Measurements from ENCODE around the gene DYNC1H1.
"Not testable (repeated sequence)": the region's sequence is repeated elsewhere in the genome, so short reads cannot be mapped to it uniquely, and the experiment has no call there.

DYNC1H1 gene

DNA sequence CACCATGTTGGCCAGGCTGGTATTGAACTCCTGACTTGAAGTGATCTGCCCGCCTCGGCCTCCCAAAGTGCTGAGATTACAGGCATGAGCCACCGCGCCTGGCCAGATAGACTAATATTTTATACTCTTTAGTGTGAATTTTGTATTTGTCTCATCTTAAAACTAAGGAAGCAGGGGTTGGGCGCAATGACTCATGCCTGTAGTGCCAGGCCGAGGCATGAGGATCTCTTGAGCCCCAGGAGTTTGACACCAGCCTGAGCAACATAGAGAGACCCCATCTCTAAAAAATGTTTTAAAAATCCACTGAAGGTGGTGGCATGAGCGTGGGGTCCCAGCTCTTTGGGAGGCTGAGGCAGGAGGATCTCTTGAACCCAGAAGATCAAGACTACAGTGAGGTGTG, 9.0 kb downstream of the DYNC1H1 start:
- DNase-seq (ENCODE audit: low spot score), result no peak
- TF ChIP-seq, protein P1, sequence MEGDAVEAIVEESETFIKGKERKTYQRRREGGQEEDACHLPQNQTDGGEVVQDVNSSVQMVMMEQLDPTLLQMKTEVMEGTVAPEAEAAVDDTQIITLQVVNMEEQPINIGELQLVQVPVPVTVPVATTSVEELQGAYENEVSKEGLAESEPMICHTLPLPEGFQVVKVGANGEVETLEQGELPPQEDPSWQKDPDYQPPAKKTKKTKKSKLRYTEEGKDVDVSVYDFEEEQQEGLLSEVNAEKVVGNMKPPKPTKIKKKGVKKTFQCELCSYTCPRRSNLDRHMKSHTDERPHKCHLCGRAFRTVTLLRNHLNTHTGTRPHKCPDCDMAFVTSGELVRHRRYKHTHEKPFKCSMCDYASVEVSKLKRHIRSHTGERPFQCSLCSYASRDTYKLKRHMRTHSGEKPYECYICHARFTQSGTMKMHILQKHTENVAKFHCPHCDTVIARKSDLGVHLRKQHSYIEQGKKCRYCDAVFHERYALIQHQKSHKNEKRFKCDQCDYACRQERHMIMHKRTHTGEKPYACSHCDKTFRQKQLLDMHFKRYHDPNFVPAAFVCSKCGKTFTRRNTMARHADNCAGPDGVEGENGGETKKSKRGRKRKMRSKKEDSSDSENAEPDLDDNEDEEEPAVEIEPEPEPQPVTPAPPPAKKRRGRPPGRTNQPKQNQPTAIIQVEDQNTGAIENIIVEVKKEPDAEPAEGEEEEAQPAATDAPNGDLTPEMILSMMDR (IDR thresholded peaks at IDR 0.05; ENCODE audit: extremely low read depth, missing control alignments), result no peak

DNA sequence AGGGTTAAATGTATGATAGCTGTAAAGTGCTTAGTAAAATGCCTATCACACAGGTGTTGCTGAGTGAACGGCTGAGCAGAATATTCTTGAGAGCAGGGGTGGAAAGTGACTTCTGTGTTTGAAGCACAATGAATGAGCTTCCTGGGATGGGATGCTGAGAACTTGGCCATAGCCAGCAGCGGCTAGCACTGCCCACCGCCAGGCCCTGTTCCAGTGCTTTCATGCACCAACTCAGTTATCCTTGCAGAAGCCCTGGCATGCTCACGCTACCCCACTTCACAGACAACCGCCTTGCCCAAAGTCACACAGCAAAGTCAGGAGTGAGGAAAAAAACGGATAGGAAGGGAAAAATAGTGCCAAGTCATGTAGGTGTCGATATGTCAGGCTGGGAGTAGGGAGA, 10.9 kb downstream of the DYNC1H1 start:
- DNase-seq (ENCODE audit: low spot score), result no peak
- TF ChIP-seq, protein P1 (IDR thresholded peaks at IDR 0.05; ENCODE audit: extremely low read depth, missing control alignments), result no peak

DNA sequence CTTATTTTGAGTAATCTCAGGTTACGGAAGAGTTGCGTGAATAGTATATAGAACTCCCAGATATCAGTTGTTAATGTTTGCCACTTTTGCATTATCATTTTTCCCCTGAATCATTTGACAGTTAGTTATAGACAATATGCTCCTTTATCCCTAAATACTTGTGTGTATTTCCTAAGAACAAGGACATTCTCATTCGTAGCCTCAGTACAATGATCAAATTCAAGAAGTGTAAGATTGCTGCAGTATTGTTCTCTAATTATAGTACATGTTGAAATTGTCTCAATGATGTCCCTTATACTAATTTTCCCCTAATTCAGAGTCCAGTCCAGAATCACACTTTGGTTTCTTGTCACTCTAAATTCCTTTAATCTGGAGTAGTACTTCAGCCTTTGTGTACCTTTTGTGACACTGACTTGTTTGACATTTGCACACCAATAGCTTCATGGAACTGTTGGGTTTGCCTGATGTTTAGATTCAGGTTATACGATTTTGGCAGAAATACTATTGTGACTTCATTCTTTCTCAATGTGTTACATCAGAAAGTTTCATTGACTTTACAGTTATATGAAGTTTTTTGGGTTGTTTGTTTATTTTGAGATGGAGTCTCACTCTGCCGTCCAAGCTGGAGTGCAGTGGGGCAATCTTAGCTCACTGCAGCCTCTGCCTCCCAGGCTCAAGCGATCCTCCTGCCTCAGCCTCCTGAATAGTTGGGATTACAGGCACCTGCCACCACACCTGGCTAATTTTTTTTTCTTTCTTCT, 13.1 kb downstream of the DYNC1H1 start:
- TF ChIP-seq, protein P1 (IDR thresholded peaks at IDR 0.05; ENCODE audit: extremely low read depth, missing control alignments), result no peak
- no peak for DNase-seq (ENCODE audit: low spot score)

DNA sequence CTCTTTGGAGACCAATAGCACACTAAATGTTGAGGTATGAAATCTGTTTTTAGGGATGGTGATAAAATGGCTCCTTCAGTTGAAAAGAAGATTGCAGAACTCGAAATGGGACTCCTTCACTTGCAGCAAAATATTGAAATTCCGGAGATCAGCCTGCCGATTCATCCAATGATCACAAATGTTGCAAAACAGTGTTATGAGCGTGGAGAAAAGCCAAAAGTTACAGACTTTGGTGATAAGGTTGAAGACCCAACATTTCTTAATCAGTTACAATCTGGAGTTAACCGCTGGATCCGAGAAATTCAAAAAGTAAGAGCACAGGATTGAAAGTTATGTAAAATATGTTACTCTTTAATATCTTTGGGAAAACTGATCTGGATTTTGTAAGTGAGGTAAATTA, 15.3 kb downstream of the DYNC1H1 start:
- DNase-seq (ENCODE audit: low spot score), result no peak
- TF ChIP-seq, protein P1 (IDR thresholded peaks at IDR 0.05; ENCODE audit: extremely low read depth, missing control alignments), result no peak

DNA sequence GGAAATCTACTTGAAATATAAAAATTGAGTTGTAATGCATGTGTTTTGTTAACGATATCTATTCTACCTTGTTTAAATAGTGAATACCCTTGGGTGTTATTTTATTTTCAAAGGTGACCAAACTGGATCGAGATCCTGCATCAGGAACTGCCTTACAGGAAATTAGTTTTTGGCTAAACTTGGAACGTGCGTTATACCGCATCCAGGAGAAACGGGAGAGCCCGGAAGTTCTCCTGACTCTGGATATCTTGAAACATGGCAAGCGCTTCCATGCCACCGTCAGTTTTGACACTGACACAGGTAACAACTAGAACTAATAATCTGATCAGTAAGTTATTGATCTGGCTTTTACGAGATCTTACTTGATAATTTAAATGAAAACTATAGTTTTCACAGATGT, 15.9 kb downstream of the DYNC1H1 start:
- TF ChIP-seq, protein P1 (IDR thresholded peaks at IDR 0.05; ENCODE audit: extremely low read depth, missing control alignments), result no peak
- no peak for DNase-seq (ENCODE audit: low spot score)

DNA sequence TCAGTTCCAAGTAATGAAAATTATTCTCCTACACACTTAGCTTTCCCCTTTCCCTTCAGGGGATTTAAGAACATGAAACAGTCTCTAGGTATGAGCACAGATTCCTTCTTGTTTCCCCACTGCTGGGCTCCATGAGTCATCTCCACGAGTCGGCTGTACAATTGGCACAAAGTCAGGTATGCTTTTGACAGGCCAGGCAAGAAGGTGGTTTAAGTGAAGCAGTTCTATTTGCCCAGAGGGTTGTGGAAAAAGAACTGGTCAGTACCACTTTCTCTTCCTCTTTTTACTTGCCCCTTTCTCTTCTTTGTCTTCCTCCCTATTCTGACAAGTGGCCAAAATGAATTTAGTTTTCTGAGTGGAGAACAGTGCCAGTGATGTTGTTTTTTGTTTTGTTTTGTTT, 16.3 kb downstream of the DYNC1H1 start:
- DNase-seq (ENCODE audit: low spot score), result no peak
- TF ChIP-seq, protein P1 (IDR thresholded peaks at IDR 0.05; ENCODE audit: extremely low read depth, missing control alignments), result no peak

DNA sequence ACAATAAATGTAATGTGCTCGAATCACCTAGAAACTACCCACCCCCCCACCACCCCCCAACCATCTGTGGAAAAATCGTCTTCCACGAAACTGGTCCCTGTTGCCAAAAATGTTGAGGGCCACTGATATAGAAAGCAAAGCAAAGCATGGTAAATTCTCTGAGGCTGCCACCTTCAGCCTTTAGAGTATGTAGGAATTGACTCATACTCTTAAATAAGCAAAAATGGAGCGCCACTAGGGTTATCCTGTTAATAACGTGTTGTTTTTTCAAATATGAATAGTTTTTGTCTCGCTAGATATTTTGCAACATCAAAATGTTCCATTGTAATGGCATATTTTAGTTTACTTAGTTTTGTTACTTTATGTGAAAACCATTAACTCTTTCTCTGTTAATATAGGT, 18.2 kb downstream of the DYNC1H1 start:
- TF ChIP-seq, protein P1 (IDR thresholded peaks at IDR 0.05; ENCODE audit: extremely low read depth, missing control alignments), result no peak
- DNase-seq (ENCODE audit: low spot score), result no peak

DNA sequence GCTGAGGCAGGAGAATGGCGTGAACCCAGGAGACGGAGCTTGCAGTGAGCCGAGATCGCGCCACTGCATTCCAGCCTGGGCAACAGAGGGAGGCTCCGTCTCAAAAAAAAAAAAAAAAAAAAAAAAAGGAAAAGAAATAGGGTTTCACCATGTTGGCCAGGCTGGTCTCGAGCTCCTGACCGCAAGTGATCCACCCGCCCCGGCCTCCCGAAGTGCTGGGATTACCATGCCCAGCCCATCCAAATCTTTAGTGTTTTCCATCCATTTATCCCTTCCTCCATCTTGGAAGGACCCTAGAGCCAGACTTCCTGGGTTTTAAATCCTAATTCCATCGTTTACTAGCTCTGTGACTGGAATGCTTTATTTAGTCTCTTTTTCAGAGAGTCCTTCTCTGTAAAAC, 20.5 kb downstream of the DYNC1H1 start:
- not testable (repeated sequence) for DNase-seq (ENCODE audit: low spot score)

Measured in GM20000 (cell line).